HL-60 (cell line): ENCODE results near the gene ST8SIA2.

Source experiments
- DNase-seq, 2 experiments: peaks; one replicate each; pipeline ENCODE4 v3.0.0-alpha.2; 2010 to 2020; ENCODE audit warnings: low read depth in 1 of 2, low spot score in 1 of 2
- H3K27ac ChIP-seq: fragments of 250-450 bp; sonication (Bioruptor Pico); replicated peaks from 2 replicates; pipeline ENCODE4 v1.5.1; 2020; ENCODE audit warnings: mild to moderate bottlenecking, moderate library complexity
- H3K27me3 ChIP-seq: fragments of 250-450 bp; sonication (Bioruptor Pico); 2 replicates; pipeline ENCODE4 v1.5.1; 2021; ENCODE audit warnings: mild to moderate bottlenecking, moderate library complexity; ENCODE audit not compliant: insufficient read depth, poor library complexity, severe bottlenecking
- H3K4me3 ChIP-seq: replicated peaks from 2 replicates; pipeline ENCODE4 v1.5.1; 2011; ENCODE audit warnings: mild to moderate bottlenecking, control low read depth, low read length; ENCODE audit not compliant: insufficient read depth
- CTCF ChIP-seq: IDR thresholded peaks from one replicate; pipeline ENCODE4 v1.5.1; 2011; ENCODE audit warnings: low read length, control low read depth, inconsistent platforms; ENCODE audit not compliant: insufficient read depth
- GABPA ChIP-seq: IDR thresholded peaks from 2 replicates; pipeline ENCODE4 v1.6.1; 2012; ENCODE audit warnings: low read depth
- POLR2AphosphoS5 ChIP-seq: IDR thresholded peaks from 2 replicates; pipeline ENCODE4 v1.6.1; 2012; ENCODE audit warnings: low read depth
- REST ChIP-seq: IDR thresholded peaks from 2 replicates; pipeline ENCODE4 v1.6.1; 2012; ENCODE audit warnings: low read depth; ENCODE audit not compliant: insufficient replicate concordance
- SPI1 ChIP-seq: IDR thresholded peaks from 2 replicates; pipeline ENCODE4 v1.6.1; 2012; ENCODE audit warnings: low read depth, mild to moderate bottlenecking, borderline replicate concordance

Gene ST8SIA2

GRCh38 chr15:92495446-92495845, 101.8 kb downstream of the ST8SIA2 start:
- TF ChIP-seq SPI1 (no peak), REST (no peak), CTCF (no peak), GABPA (no peak), POLR2AphosphoS5 (no peak)
- DNase-seq: no peak
- H3K4me3 ChIP-seq: no peak overlapping the region
- H3K27me3 ChIP-seq: no peaks in the 10 kb centered on the region
- no peak overlapping the region for H3K27ac ChIP-seq

- Histone ChIP-seq H3K27ac (no peak overlapping the region), H3K4me3 (no peak overlapping the region), H3K27me3 (peaks cover 5% of the 10 kb centered on the region)
- TF ChIP-seq REST: no peak
- no peak for TF ChIP-seq CTCF
- no peak for TF ChIP-seq POLR2AphosphoS5
- no peak for TF ChIP-seq SPI1
- TF ChIP-seq GABPA: no peak
- DNase-seq: no peak
Observed at GRCh38 chr15:92499731-92500530, 106.2 kb downstream of the ST8SIA2 start.

- Histone ChIP-seq H3K27ac (no peak overlapping the region), H3K27me3 (peaks cover 5% of the 10 kb centered on the region), H3K4me3 (no peak overlapping the region)
- DNase-seq: no peak
- TF ChIP-seq GABPA (no peak), POLR2AphosphoS5 (no peak), REST (no peak), SPI1 (no peak), CTCF (no peak)
Observed at GRCh38 chr15:92502336-92502735, 108.7 kb downstream of the ST8SIA2 start.
